ENCODE measurements around the gene NDUFV2. TPM values are rescaled to one million over a fixed set of nuclear protein-coding genes. Genes with fewer than 3 reads are reported as not detected.
"Not testable (repeated sequence)": the region's sequence is repeated elsewhere in the genome, so short reads cannot be mapped to it uniquely, and the experiment has no call there.

The NDUFV2 gene
- total RNA-seq, 8 experiments from 2014 or later = 122 to 250 (median 156) TPM

- in situ Hi-C loops (cut with MboI; ENCODE audit: low pct_unique_long_range_greater_than_20kb in 2 of 9, low sequenced_read_pairs in 9 of 9, unreplicated experiment in 9 of 9) = loop anchor here in 2 of 9 experiments (25.0 kb wide), 2 partner anchors 106 to 419 kb away; no protein-coding TSS in a partner anchor
- no CpG with 5 or more reads among the region's 3 CpGs for WGBS, 10 experiments
- not testable (repeated sequence) for ATAC-seq (replicated peaks in 6 of 8); H3K27ac ChIP-seq; H3K4me3 ChIP-seq
- H3K4me1 ChIP-seq (replicated peaks in 1 of 2) = peaks cover 13 to 14% of the 10 kb centered on the region in 2 donors
Measured at GRCh38 chr18:9093109-9093508, 9.4 kb upstream of the NDUFV2 start.

DNA sequence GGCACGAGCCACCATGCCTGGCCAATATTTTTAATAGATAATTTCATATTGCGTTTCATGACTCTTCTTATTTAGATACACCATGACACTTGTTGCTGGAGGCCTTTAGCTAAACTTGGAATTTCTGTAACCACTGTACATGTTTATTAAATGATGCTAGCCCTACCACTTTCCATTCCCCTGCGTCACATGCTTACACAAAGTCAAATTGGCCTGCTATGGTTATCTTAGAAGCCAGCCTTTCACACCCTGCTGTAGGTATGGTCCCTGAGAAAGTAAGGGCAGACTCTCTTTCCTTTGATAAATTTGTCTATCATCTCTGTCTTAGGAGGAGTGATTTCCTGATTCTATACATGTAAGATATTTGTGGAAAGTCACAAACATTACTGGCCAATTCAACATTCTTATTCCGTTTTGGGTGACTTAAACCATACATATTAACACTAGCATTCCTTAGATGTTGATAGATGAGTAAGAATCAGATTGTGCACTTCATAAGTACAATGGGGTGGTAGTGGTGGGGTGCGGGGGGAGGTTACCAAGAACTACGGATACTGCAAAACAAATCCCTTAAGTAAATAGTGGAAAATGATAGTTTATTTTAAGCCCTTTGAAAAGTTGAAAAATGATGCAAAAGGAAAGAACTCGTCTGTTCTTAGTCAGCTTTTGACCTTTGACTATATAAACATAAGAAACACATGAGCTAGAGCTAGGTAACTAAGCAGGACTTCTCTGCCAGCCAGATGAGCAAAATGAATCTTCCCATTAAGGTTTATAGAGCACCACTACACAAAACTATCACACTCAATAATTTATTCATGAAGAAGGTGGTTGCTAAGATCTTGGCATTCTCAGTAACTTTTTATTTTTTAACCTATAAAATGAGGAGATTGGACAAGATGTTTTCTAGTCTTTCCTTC lies 7.9 kb upstream of the NDUFV2 start:
- no peak overlapping the region for H3K27ac ChIP-seq
- 45 to 90% (median 85%) methylated on average over 2 to 7 of the region's 7 CpGs; no CpG with 5 or more reads in 1 of the 10 experiments for WGBS, 10 experiments
- H3K4me3 ChIP-seq = no peak overlapping the region
- ATAC-seq (replicated peaks in 6 of 8) = peak in 2 of 8 experiments; percentile 34 to 53
- peaks cover 13 to 14% of the 10 kb centered on the region in 2 donors for H3K4me1 ChIP-seq (replicated peaks in 1 of 2)
- in situ Hi-C loops (cut with MboI; ENCODE audit: low pct_unique_long_range_greater_than_20kb in 2 of 9, low sequenced_read_pairs in 9 of 9, unreplicated experiment in 9 of 9) = loop anchor here in 2 of 9 experiments (25.0 kb wide), 2 partner anchors 107 to 418 kb away; no protein-coding TSS in a partner anchor

DNA sequence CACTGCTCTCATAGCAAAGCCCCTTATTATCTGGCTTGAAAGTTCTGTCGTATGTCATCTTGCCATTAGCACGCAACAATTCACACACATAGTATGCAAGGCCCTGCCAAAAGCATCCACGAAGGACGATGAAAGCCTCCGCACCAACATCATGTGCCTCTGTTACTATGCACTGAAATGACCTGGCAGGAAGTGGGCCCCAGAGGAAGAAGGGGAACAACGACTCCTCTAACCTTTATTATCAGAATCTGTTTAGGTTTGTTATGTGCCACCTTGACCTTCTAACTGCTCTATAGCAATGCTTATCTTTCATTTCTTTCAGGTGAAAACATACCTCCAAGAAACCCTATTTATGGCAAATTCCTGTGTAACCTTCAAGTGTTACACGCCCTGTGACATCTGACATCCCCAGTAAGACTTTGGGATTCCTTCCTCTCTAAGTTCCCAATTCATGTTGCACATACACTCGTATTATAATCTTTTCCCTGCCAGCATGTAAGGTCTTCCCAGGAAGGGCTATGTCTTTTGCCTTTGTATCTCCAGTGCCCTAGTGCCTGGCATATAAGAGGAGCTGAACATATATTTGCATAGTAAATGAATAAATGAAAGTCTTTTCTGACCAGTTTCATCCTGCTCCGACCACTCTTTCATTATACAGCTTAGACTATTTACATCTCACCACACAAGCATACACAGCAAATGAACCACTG lies 7.0 kb upstream of the NDUFV2 start:
- in situ Hi-C loops (cut with MboI; ENCODE audit: low pct_unique_long_range_greater_than_20kb in 2 of 9, low sequenced_read_pairs in 9 of 9, unreplicated experiment in 9 of 9) = loop anchor here in 2 of 9 experiments (25.0 kb wide), 2 partner anchors 108 to 417 kb away; no protein-coding TSS in a partner anchor
- peak in 7 of 8 experiments; percentile 46 to 96 (median 76) for ATAC-seq (replicated peaks in 6 of 8)
- WGBS, 10 experiments = 49 to 93% (median 65%) methylated on average over 3 to 9 of the region's 9 CpGs; no CpG with 5 or more reads in 1 of the 10 experiments
- Histone ChIP-seq H3K4me3 (no peak overlapping the region), H3K27ac (no peak overlapping the region), H3K4me1 (replicated peaks in 1 of 2) (peaks cover 13 to 14% of the 10 kb centered on the region in 2 donors)

DNA sequence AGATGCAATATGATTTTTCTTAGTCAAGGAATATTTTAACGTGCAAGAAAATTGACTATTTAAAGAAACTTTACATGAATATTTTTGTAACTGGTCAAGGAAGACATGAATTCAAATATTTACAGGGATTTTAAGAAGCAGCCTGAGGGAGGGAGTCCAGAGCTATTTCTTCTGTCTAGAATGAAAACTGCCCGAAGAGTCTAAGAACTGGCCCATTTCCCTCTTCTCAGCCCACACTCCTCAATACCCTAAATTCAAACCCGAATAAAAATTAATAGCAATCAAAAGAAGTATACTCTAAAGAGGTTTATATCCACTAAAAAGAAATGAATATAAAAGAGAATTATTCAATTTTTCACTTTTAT lies 6.5 kb upstream of the NDUFV2 start:
- 18 to 100% (median 75%) methylated on average over 2 to 3 of the region's 3 CpGs for WGBS, 10 experiments
- no peak overlapping the region for H3K4me3 ChIP-seq
- peaks cover 13 to 14% of the 10 kb centered on the region in 2 donors for H3K4me1 ChIP-seq (replicated peaks in 1 of 2)
- in situ Hi-C loops (cut with MboI; ENCODE audit: low pct_unique_long_range_greater_than_20kb in 2 of 9, low sequenced_read_pairs in 9 of 9, unreplicated experiment in 9 of 9) = loop anchor here in 2 of 9 experiments (25.0 kb wide), 2 partner anchors 109 to 416 kb away; no protein-coding TSS in a partner anchor
- H3K27ac ChIP-seq = no peak overlapping the region
- peak in 2 of 8 experiments; percentile 10 to 56 for ATAC-seq (replicated peaks in 6 of 8)

DNA sequence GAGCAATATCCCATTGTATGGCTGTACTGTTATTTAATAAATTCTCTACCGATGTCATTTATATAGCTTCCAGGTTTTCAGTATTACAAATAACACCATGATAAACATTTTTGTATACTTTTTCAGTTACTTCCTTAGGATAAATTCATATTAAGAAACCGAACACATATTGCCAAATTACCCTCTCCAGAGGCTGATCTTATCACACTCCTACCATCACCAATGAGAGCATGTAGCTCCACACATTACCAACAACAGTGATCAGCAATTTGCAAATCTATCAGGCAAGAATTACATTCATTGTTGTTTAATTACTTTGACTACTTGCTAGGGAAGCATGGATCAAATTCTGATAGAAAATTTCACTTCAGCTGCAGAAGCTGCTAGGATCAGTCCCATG lies 5.8 kb upstream of the NDUFV2 start:
- ATAC-seq (replicated peaks in 6 of 8) = no peak
- Histone ChIP-seq H3K4me1 (replicated peaks in 1 of 2) (peaks cover 13 to 17% of the 10 kb centered on the region in 2 donors), H3K27ac (no peak overlapping the region), H3K4me3 (no peak overlapping the region)
- in situ Hi-C loops (cut with MboI; ENCODE audit: low pct_unique_long_range_greater_than_20kb in 2 of 9, low sequenced_read_pairs in 9 of 9, unreplicated experiment in 9 of 9) = loop anchor here in 2 of 9 experiments (25.0 kb wide), 2 partner anchors 109 to 416 kb away; no protein-coding TSS in a partner anchor
- WGBS, 10 experiments = 50 to 100% (median 89%) methylated on average over 1 to 2 of the region's 2 CpGs; no CpG with 5 or more reads in 1 of the 10 experiments

DNA sequence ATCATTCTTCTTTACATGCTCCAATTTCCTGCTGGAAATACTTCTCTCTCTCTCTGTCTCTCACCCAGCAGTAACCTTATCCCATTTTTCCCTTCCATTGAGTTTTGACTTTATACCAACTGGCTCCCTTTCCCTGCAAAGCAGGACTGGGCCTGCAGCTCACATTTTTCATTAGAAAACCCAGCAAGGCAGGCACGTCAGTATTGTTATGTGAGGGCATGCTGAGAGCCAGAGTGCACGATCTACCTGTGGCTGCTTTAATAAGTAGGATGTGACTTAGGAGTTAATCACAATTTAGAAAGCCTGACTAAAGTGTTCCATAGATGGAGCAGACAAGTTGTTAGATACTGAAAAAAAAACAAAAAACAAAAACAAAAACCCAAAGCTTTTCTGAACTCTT lies 5.2 kb upstream of the NDUFV2 start:
- in situ Hi-C loops (cut with MboI; ENCODE audit: low pct_unique_long_range_greater_than_20kb in 2 of 9, low sequenced_read_pairs in 9 of 9, unreplicated experiment in 9 of 9) = loop anchor here in 2 of 9 experiments (25.0 kb wide), 2 partner anchors 110 to 415 kb away; no protein-coding TSS in a partner anchor
- no peak for ATAC-seq (replicated peaks in 6 of 8)
- Histone ChIP-seq H3K4me3 (no peak overlapping the region), H3K27ac (no peak overlapping the region), H3K4me1 (replicated peaks in 1 of 2) (peaks cover 13 to 17% of the 10 kb centered on the region in 2 donors)
- 0 to 80% (median 48%) methylated on average over 1 to 2 of the region's 2 CpGs; no CpG with 5 or more reads in 2 of the 10 experiments for WGBS, 10 experiments

DNA sequence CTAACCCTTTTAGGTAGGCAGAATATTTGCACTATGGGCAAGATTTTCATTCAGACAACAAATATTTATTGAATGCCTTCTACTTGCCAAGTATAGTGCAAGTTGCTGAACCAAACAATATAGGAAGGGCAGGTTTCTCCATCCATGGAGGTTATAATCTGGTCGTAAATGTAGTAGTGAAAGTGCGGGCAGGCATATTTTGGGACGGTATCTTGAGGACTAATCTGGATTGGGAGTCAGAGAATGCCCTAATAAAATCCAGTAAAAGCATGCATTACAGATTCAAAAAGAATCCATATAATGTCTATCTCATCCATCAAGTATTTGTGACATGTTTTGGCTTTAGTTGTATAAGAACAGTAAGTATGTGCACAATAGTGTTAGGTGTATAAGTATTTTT lies 1.7 kb upstream of the NDUFV2 start:
- no peak for ATAC-seq (replicated peaks in 6 of 8)
- Histone ChIP-seq H3K4me3 (no peak overlapping the region), H3K27ac (no peak overlapping the region), H3K4me1 (replicated peaks in 1 of 2) (peaks cover 11 to 22% of the 10 kb centered on the region in 2 donors)
- in situ Hi-C loops (cut with MboI; ENCODE audit: low pct_unique_long_range_greater_than_20kb in 2 of 9, low sequenced_read_pairs in 9 of 9, unreplicated experiment in 9 of 9) = no loop called here
- 33 to 100% (median 82%) methylated on average over 1 to 3 of the region's 3 CpGs; no CpG with 5 or more reads in 3 of the 10 experiments for WGBS, 10 experiments

GRCh38 chr18:9101730-9102507 lies 580 bp upstream of the NDUFV2 start:
- WGBS, 10 experiments = 0 to 18% (median 9%) methylated on average over 2 to 12 of the region's 17 CpGs
- ATAC-seq (replicated peaks in 6 of 8) = peak in 3 of 8 experiments; percentile 5 to 26 (median 25)
- Histone ChIP-seq H3K4me1 (replicated peaks in 1 of 2) (peaks cover 13 to 30% of the 10 kb centered on the region in 2 donors), H3K4me3 (peak overlapping the region; percentile 59 to 90 (median 87)), H3K27ac (peak overlapping the region; percentile 9 to 44)
- in situ Hi-C loops (cut with MboI; ENCODE audit: low pct_unique_long_range_greater_than_20kb in 2 of 9, low sequenced_read_pairs in 9 of 9, unreplicated experiment in 9 of 9) = no loop called here

- in situ Hi-C loops (cut with MboI; ENCODE audit: low pct_unique_long_range_greater_than_20kb in 2 of 9, low sequenced_read_pairs in 9 of 9, unreplicated experiment in 9 of 9) = no loop called here
- WGBS, 10 experiments = 0 to 20% (median 1%) methylated on average over 1 to 4 of the region's 4 CpGs
- Histone ChIP-seq H3K27ac (peak overlapping the region; percentile 95 to 96), H3K4me1 (replicated peaks in 1 of 2) (peaks cover 13 to 39% of the 10 kb centered on the region in 2 donors), H3K4me3 (peak overlapping the region; percentile 59 to 90 (median 87))
- no peak for ATAC-seq (replicated peaks in 6 of 8)
Measured at GRCh38 chr18:9103376-9103873, 926 bp downstream of the NDUFV2 start.

DNA sequence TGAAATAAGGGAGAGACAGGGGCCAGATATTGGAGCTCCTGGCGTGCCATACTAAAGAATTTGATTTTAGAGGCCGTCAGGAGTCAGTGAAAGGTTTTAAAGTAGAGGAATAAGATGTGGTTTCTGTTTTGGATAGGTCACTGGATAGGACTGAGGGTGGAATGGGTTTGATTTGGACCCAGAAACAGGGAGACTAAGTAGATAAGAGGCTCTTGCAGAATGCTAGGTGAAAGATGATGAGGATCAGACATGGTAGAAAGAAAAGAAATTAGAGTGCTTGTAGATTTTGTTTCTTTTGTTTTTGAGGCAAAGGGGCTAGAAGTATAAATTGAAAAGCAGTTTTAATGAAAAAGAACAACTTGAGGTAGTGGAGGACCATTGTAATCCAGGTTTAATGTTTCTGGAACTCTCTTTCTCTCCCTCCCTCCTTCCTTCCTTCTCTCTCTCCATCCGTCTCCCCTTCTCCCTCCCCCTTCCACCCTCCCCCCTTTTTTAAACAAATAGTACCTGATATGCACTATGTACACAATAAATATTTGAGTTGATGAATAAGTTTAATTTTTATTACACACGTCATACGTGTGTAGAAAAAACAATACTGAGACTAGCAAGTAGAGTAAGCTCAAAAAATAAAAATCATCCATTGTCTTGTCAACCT lies 1.9 kb downstream of the NDUFV2 start:
- in situ Hi-C loops (cut with MboI; ENCODE audit: low pct_unique_long_range_greater_than_20kb in 2 of 9, low sequenced_read_pairs in 9 of 9, unreplicated experiment in 9 of 9) = no loop called here
- peak overlapping the region; percentile 59 to 90 (median 87) for H3K4me3 ChIP-seq
- ATAC-seq (replicated peaks in 6 of 8) = no peak
- no peak overlapping the region for H3K27ac ChIP-seq
- peaks cover 13 to 45% of the 10 kb centered on the region in 2 donors for H3K4me1 ChIP-seq (replicated peaks in 1 of 2)
- 0 to 80% (median 13%) methylated on average over 1 to 4 of the region's 5 CpGs; no CpG with 5 or more reads in 2 of the 10 experiments for WGBS, 10 experiments

- ATAC-seq (replicated peaks in 6 of 8) = no peak
- 18 to 72% (median 37%) methylated on average over 2 to 3 of the region's 3 CpGs for WGBS, 10 experiments
- Histone ChIP-seq H3K4me3 (peak overlapping the region in 2 of 5 donors; percentile 59 to 90), H3K4me1 (replicated peaks in 1 of 2) (peaks cover 13 to 45% of the 10 kb centered on the region in 2 donors), H3K27ac (no peak overlapping the region)
- in situ Hi-C loops (cut with MboI; ENCODE audit: low pct_unique_long_range_greater_than_20kb in 2 of 9, low sequenced_read_pairs in 9 of 9, unreplicated experiment in 9 of 9) = no loop called here
Measured at GRCh38 chr18:9105420-9105819, 2.9 kb downstream of the NDUFV2 start.
